ENCODE results near the gene C1QTNF3. TPM values are rescaled to one million over a fixed set of nuclear protein-coding genes. Genes with fewer than 3 reads are reported as not detected.
A peak's percentile ranks its signal among the peaks of the same experiment; 100 is the strongest.

The C1QTNF3 gene
- total RNA-seq, 3 donors from 2014 or later (not counting 1 experiment from before 2014, with no cell fraction given): 10.5 to 11.4 (median 11.3) TPM

- no peaks in the 10 kb centered on the region for H3K36me3 ChIP-seq (ENCODE audit: control insufficient read depth, insufficient read depth, low read length)
- H3K27ac Mint-ChIP-seq: peak overlapping the region in 1 of 2 donors; percentile 93
- no peak for DNase-seq
- no peaks in the 10 kb centered on the region for H3K36me3 Mint-ChIP-seq
- peaks cover 30% of the 10 kb centered on the region for H3K4me1 ChIP-seq (ENCODE audit: control insufficient read depth, insufficient read depth, low read length)
- H3K27me3 Mint-ChIP-seq (ENCODE audit: low read depth in 2 of 2): no peaks in the 10 kb centered on the region
- H3K9me3 ChIP-seq (ENCODE audit: control insufficient read depth, insufficient read depth, low read length): no peaks in the 10 kb centered on the region
- no peak overlapping the region for H3K27ac ChIP-seq (ENCODE audit: low read length)
- intact Hi-C loops (cut with micrococcal nuclease): no loop called here
- no peak overlapping the region for H3K4me3 ChIP-seq (ENCODE audit: low read length)
- H3K4me3 Mint-ChIP-seq: no peak overlapping the region
- H3K4me1 Mint-ChIP-seq: peaks cover 49 to 55% of the 10 kb centered on the region in 2 donors
- TF ChIP-seq CTCF (IDR thresholded peaks at IDR 0.05): no peak
- no peaks in the 10 kb centered on the region for H3K27me3 ChIP-seq (ENCODE audit: control insufficient read depth, insufficient read depth, low read length)
- 96% methylated on average over 3 of the region's 3 CpGs for WGBS (ENCODE audit: insufficient coverage)
- H3K9me3 Mint-ChIP-seq: no peaks in the 10 kb centered on the region
- no peak for ATAC-seq
Observed at GRCh38 chr5:34040472-34040871, 2.5 kb downstream of the C1QTNF3 start.

- no peaks in the 10 kb centered on the region for H3K27me3 Mint-ChIP-seq (ENCODE audit: low read depth in 2 of 2)
- no peaks in the 10 kb centered on the region for H3K9me3 ChIP-seq (ENCODE audit: control insufficient read depth, insufficient read depth, low read length)
- intact Hi-C loops (cut with micrococcal nuclease): no loop called here
Observed at GRCh38 chr5:34039398-34040157, 3.4 kb downstream of the C1QTNF3 start.

GRCh38 chr5:34038838-34039237, 4.2 kb downstream of the C1QTNF3 start:
- ATAC-seq (no peak), DNase-seq (no peak)
- no peak for TF ChIP-seq CTCF (IDR thresholded peaks at IDR 0.05)
- peaks cover 38 to 43% of the 10 kb centered on the region in 2 donors for H3K4me1 Mint-ChIP-seq
- no peaks in the 10 kb centered on the region for H3K9me3 ChIP-seq (ENCODE audit: control insufficient read depth, insufficient read depth, low read length)
- peaks cover 18% of the 10 kb centered on the region for H3K4me1 ChIP-seq (ENCODE audit: control insufficient read depth, insufficient read depth, low read length)
- H3K9me3 Mint-ChIP-seq: no peaks in the 10 kb centered on the region
- H3K4me3 Mint-ChIP-seq: no peak overlapping the region
- H3K36me3 ChIP-seq (ENCODE audit: control insufficient read depth, insufficient read depth, low read length): peaks cover 6% of the 10 kb centered on the region
- no peak overlapping the region for H3K27ac ChIP-seq (ENCODE audit: low read length)
- intact Hi-C loops (cut with micrococcal nuclease): no loop called here
- H3K27me3 Mint-ChIP-seq (ENCODE audit: low read depth in 2 of 2): no peaks in the 10 kb centered on the region
- peaks cover 8% of the 10 kb centered on the region for H3K36me3 Mint-ChIP-seq
- WGBS (ENCODE audit: insufficient coverage): over 99% methylated on average over 4 of the region's 4 CpGs
- H3K27ac Mint-ChIP-seq: no peak overlapping the region
- H3K27me3 ChIP-seq (ENCODE audit: control insufficient read depth, insufficient read depth, low read length): no peaks in the 10 kb centered on the region
- no peak overlapping the region for H3K4me3 ChIP-seq (ENCODE audit: low read length)

More at GRCh38 chr5:34039398-34040157, 3.4 kb downstream of the C1QTNF3 start:
- H3K4me1 ChIP-seq (ENCODE audit: control insufficient read depth, insufficient read depth, low read length): peaks cover 25% of the 10 kb centered on the region
- no peak for ATAC-seq
- Mint-ChIP-seq H3K4me3 (no peak overlapping the region), H3K36me3 (peaks cover 5% of the 10 kb centered on the region), H3K27ac (no peak overlapping the region), H3K4me1 (peaks cover 46% of the 10 kb centered on the region in 2 donors), H3K9me3 (no peaks in the 10 kb centered on the region)
- no peak for DNase-seq
- no peaks in the 10 kb centered on the region for H3K27me3 ChIP-seq (ENCODE audit: control insufficient read depth, insufficient read depth, low read length)
- no peak for TF ChIP-seq CTCF (IDR thresholded peaks at IDR 0.05)
- WGBS (ENCODE audit: insufficient coverage): 96% methylated on average over 8 of the region's 10 CpGs
- no peak overlapping the region for H3K27ac ChIP-seq (ENCODE audit: low read length)
- H3K4me3 ChIP-seq (ENCODE audit: low read length): no peak overlapping the region
- peaks cover 2% of the 10 kb centered on the region for H3K36me3 ChIP-seq (ENCODE audit: control insufficient read depth, insufficient read depth, low read length)

All from natural killer cell (primary cell).